NCI-H345 treated with DMSO at 0.1 percent for 48 hours (cell line): ENCODE data around the gene NYNRIN.

Experiments
- DNase-seq: peaks from one replicate; lab custom pipeline; 2025; ENCODE audit not compliant: unreplicated experiment; lab: John Stamatoyannopoulos, UW

The NYNRIN gene

DNA sequence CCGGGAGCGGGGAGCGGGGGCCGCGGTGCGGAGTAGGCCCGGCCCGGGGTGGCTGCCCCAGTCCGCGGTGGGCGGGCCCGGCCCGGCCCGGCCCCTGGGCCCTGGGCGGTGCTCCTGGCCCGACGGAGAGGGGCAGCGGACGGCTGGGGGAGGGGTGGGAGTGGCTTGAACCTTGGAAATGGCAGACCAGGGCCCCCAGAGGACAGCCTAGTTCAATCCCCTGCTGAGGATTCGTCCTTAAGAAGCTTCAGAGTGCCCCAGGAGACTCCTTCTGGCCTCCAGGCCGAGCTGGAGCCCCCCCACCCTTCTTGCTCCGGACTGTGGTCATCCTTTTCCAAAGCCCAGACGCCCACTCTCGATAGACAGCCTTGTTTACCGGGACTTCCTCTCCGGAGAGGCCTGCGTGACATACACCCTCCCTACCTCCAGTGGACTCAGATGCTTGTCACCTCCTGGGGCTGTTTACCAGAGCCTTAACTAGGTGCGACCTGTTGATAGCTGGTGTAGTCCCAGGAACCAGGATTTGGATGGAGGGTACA, 31.4 kb downstream of the NYNRIN start:
- no peak for DNase-seq

- no peak for DNase-seq
Measured at GRCh38 chr14:24430682-24431568, 32.1 kb downstream of the NYNRIN start.

GRCh38 chr14:24431569-24432258, 32.9 kb downstream of the NYNRIN start:
- peak; percentile 81 for DNase-seq

DNA sequence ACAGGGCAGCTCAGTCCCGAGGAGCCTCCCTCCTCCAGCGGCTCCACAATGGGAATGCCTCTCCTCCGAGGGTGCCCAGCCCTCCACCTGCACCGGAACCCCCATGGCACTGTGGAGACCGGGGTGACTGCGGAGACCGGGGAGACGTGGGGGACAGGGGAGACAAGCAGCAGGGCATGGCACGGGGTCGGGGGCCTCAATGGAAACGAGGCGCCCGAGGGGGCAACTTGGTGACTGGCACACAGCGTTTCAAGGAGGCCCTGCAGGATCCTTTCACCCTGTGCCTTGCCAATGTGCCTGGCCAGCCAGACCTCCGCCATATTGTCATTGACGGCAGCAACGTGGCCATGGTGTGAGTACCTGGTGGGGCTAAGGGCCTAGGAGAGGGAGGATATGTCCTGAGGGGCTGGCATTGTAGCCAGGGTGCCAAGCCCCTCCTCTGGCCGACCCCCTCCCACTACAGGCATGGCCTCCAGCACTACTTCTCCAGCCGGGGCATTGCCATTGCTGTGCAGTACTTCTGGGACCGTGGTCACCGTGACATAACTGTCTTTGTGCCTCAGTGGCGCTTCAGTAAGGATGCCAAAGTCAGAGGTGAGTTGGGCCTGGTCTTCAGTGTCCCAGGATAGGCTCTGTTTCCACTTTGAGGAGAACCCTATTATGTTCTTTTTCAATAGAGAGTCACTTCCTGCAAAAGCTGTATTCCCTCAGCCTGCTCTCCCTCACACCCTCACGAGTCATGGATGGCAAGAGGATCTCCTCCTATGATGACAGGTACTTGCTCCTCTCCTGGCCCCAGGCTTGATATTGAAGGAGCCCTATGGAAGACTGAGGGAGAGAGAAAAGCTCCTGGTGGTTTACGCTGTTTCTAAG, 33.7 kb downstream of the NYNRIN start:
- no peak for DNase-seq

- DNase-seq = no peak
Measured at GRCh38 chr14:24434036-24434435, 35.2 kb downstream of the NYNRIN start.

DNA sequence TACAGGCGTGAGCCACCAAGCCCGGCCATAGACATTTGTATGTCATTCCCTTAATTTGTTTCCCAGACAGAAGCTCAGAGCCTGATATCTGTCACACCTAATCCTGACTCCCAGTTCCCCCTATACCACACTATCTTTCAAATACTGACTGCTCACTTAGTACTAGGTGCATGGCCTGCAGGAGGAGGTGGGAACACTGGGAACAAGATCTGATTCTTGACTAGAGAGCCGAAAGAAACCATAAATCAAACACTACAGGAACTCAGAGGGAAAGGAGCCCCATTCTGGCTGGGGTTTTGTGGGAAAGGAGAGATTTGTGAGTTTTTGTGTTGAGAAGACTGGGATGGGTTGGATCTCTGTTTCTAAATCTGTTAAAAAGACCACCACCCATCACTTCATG, 35.9 kb downstream of the NYNRIN start:
- no peak for DNase-seq

DNA sequence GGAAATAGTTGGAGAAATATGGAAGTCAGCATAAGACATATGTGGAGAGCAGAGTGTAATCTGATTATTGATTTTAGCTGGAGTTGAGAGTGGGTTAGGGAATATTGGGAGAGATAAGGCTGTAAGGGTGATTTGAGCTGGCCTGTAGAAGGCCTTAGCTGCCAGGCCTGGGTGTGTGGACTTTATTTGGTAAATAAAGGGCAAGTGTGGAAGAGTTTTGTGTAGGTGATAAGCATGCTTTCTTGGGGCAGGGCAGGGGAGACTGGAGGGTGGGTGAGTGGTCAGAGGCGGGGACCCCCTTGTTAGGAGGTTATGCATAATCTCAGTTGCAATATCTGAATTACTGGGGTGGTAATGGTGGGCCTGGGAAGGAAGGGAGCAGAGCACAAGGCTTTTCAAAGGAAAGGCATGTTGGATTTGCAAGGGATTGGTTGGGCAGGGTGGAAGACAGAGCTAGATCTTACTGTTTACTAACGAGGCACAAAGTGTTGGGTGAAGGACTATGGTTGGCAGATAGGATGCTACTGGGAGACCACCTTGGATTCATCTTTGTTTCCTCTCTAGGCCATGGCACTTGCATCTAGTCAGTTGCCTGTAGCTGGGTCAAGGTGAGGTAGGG, 36.5 kb downstream of the NYNRIN start:
- DNase-seq = no peak

GRCh38 chr14:24435998-24436354, 37.2 kb downstream of the NYNRIN start:
- no peak for DNase-seq

DNA sequence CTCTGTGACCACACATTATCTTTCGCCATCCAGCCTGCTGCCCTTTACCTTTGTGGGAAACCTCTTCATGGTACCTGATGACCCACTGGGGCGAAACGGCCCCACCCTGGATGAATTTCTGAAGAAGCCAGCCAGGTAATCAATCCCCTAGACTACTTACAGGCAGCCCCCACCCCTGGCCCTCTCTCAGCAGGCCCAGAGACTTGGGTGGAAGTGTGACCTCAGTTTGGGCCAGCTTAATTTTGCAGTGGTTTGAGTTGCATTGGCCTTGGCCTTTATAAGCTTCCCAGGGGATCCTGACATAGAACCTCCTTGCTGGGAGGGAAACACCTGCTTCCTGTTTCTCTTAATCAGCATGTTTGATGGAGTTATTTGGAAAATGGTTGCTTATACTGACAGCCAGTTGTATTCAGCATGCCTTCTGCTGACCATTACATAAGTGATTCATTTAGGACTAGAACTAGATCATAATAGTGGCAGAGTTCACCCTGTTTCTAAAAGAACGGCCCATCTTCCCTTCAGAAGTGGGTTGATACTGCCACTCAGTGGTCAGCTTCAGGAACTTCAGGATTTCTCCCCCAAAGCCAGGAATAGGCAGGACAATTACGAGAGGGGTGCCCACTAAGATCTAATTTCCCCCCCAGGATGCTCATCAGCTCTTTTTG, 37.7 kb downstream of the NYNRIN start:
- peak; percentile 32 for DNase-seq

DNA sequence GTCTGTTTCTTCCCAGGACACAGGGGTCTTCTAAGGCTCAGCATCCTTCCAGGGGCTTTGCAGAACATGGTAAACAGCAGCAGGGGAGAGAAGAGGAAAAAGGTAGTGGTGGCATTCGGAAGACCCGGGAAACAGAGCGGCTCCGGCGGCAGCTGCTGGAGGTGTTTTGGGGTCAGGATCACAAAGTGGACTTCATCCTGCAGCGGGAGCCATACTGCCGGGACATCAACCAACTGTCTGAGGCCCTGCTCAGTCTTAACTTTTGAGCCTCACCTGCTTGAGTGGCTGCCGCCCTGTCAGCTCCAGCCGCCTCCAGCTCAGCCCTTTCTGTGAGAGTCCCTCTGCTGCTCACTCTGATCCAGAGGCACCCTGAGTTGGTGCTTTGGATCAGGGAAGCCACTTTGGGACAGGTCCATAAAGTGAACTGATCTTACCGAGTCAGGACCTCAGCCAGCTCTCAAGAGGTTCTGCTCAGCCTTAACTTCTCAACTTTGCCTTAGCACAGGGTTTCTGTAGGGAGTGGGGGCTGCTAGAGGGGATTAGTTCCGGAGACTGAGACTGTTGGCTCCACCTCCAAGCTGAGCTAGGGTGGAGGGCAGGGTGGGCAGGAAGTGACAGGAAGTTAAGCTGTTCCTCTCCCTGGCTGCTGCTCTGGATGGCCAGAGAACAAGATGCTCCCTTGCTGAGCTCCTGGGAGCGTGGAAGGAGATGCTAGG, 38.4 kb downstream of the NYNRIN start:
- DNase-seq = no peak

GRCh38 chr14:24437736-24438067, 38.9 kb downstream of the NYNRIN start:
- DNase-seq = no peak

GRCh38 chr14:24438223-24439097, 39.7 kb downstream of the NYNRIN start:
- DNase-seq = no peak

DNA sequence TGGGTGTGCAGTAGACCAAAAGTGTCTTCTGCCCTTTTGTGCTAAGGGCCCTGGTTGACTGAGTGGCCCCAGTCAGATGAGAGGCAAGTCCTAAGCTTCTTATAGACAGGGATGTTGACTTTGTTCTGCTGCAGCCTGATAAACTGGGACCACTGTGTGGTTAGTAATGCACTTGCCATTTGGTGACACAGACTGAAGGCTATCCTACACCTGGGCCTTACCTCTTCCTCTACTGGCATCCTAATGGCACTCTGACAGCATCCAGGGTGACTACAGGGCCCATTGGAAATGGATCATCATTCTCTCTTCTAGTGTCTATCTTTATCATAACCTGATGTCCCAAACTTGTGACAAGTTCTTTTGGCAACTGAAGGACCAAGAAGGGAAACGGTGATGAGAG, 40.5 kb downstream of the NYNRIN start:
- DNase-seq = no peak

- no peak for DNase-seq
Measured at GRCh38 chr14:24439830-24440605, 41.2 kb downstream of the NYNRIN start.

GRCh38 chr14:24440606-24441399, 42.0 kb downstream of the NYNRIN start:
- no peak for DNase-seq

DNA sequence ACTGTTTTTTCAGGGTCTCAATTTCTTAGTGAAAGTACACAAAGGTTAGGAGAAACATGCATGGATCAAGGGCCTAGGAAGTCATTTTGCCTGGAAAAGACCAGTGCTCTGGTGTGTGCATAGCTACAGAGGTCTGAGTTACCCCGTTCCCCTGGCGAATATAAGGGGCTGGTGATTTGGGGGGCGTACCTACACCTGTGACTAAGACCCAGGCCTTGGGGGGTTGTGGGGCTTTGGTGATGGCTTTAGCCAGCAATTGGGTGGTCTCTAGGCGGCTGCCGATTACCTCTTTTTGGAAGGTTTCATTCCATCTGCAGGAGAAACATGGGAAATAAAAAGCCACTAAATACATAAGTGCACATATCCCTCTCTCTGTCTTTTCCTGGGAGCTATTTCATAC, 42.7 kb downstream of the NYNRIN start:
- no peak for DNase-seq

DNA sequence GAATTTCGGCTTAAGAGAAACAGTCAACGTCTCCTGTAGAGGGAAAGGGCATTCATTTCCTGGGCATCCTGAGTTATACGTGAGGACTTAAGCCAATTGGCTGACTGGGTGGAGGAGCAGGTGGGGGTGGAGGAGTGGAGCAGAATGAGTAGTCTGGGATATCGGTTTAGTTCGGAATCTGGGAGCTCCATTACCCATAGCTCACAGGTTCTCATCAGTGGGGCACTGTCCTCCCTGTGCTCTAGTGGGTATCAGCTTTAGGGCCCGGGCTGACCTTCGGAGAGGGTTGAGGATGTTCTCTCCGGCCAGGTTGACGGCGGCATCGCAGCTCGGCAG, 43.1 kb downstream of the NYNRIN start:
- DNase-seq = no peak
